Suprapubic skin (tissue), 4 donors: ENCODE measurements around the gene CYP2J2. TPM values are rescaled to one million over a fixed set of nuclear protein-coding genes. Genes with fewer than 3 reads are reported as not detected.
A peak's percentile ranks its signal among the peaks of the same experiment; 100 is the strongest.

Source experiments
- DNase-seq, 2 donors: peaks; one replicate each; pipeline ENCODE4 v3.0.0-alpha.2; 2019; ENCODE audit warnings: low spot score in 2 of 2
- H3K27ac ChIP-seq: fragments of 200-600 bp; sonication (generic); one replicate; pipeline ENCODE4 v1.5.1; 2019
- H3K27me3 ChIP-seq: fragments of 200-600 bp; sonication (generic); one replicate; pipeline ENCODE4 v1.5.1; 2019
- H3K36me3 ChIP-seq: fragments of 200-600 bp; sonication (generic); one replicate; pipeline ENCODE4 v1.5.1; 2019
- H3K4me1 ChIP-seq: fragments of 200-600 bp; sonication (generic); one replicate; pipeline ENCODE4 v1.5.1; 2019
- H3K4me3 ChIP-seq: fragments of 200-600 bp; sonication (generic); one replicate; pipeline ENCODE4 v1.5.1; 2019; ENCODE audit warnings: mild to moderate bottlenecking
- H3K9me3 ChIP-seq: fragments of 200-600 bp; sonication (generic); one replicate; pipeline ENCODE4 v1.5.1; 2019
- EP300 ChIP-seq: sonication (generic); formaldehyde crosslinking; IDR thresholded peaks from one replicate; pipeline ENCODE4 v1.6.1; 2017; ENCODE audit warnings: antibody characterized with exemption
- POLR2A ChIP-seq, 2 donors: fragments of 450-650 bp; IDR thresholded peaks; one replicate each; pipeline ENCODE4 v1.6.1; 2017; ENCODE audit warnings: antibody characterized with exemption in 2 of 2, mild to moderate bottlenecking in 2 of 2, moderate library complexity in 2 of 2
- POLR2AphosphoS5 ChIP-seq, 3 donors: sonication (generic); formaldehyde crosslinking; IDR thresholded peaks; one replicate each; pipeline ENCODE4 v1.6.1; 2017; ENCODE audit warnings: antibody characterized with exemption in 3 of 3
- WGBS: methylation state at CpG from one replicate; pipeline ENCODE4 v1.1.5; 2018; 5-methylcytosine and 5-hydroxymethylcytosine counted together
- total RNA-seq, 4 donors: library from RNA; depleted of rRNA; stranded (reverse); fragments of >200 nt; gene quantifications; one replicate each; pipeline ENCODE4 v1.1.0, GENCODE V29; 2016
- TF ChIP-seq, protein P1 (sequence below), 2 donors: fragments of 200-600 bp in 1 of 2; fragments of 450-650 bp in 1 of 2; sonication (generic) in 1 of 2; IDR thresholded peaks; one replicate each; pipeline ENCODE4 v1.5.1; 2016 to 2019; ENCODE audit warnings: antibody characterized with exemption in 2 of 2, mild to moderate bottlenecking in 1 of 2, moderate library complexity in 1 of 2

The CYP2J2 gene
- total RNA-seq, 4 donors from 2014 or later: 5.5 to 16.9 (median 14.8) TPM

DNA sequence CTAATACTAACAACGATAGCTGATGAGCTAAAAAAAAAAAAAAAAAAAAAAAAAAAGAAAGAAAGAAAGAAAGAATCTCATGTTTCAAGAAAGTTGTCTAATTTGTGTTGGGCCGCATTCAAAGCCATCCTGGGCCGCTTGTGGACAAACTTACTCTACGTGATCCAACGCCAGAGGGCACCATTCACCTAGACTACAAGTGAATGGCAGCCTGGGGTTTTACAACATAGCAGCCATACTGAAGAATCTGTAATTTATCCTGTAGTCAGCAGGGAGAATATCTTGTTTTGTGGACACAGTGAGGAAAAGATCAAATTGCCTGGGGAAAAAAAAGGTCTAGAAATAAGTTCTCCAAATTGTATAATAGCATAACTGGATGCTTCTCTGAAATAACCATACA is 47.0 kb downstream of the CYP2J2 start:
- Histone ChIP-seq H3K27me3 (no peaks in the 10 kb centered on the region), H3K27ac (no peak overlapping the region), H3K9me3 (no peaks in the 10 kb centered on the region), H3K36me3 (peaks cover 2% of the 10 kb centered on the region), H3K4me1 (no peaks in the 10 kb centered on the region), H3K4me3 (no peak overlapping the region)
- 35% methylated on average over 5 of the region's 5 CpGs for WGBS
- DNase-seq: no peak
- no peak for TF ChIP-seq POLR2AphosphoS5 (IDR thresholded peaks at IDR 0.05)
- TF ChIP-seq POLR2A (IDR thresholded peaks at IDR 0.05): no peak
- TF ChIP-seq EP300: no peak
- TF ChIP-seq, protein P1, sequence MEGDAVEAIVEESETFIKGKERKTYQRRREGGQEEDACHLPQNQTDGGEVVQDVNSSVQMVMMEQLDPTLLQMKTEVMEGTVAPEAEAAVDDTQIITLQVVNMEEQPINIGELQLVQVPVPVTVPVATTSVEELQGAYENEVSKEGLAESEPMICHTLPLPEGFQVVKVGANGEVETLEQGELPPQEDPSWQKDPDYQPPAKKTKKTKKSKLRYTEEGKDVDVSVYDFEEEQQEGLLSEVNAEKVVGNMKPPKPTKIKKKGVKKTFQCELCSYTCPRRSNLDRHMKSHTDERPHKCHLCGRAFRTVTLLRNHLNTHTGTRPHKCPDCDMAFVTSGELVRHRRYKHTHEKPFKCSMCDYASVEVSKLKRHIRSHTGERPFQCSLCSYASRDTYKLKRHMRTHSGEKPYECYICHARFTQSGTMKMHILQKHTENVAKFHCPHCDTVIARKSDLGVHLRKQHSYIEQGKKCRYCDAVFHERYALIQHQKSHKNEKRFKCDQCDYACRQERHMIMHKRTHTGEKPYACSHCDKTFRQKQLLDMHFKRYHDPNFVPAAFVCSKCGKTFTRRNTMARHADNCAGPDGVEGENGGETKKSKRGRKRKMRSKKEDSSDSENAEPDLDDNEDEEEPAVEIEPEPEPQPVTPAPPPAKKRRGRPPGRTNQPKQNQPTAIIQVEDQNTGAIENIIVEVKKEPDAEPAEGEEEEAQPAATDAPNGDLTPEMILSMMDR (IDR thresholded peaks at IDR 0.05): peak in 1 of 2 donors; percentile 19

GRCh38 chr1:59878370-59878769 is 48.2 kb downstream of the CYP2J2 start:
- no peaks in the 10 kb centered on the region for H3K9me3 ChIP-seq
- no peak overlapping the region for H3K27ac ChIP-seq
- no peak overlapping the region for H3K4me3 ChIP-seq
- H3K27me3 ChIP-seq: no peaks in the 10 kb centered on the region
- no peaks in the 10 kb centered on the region for H3K4me1 ChIP-seq
- TF ChIP-seq POLR2AphosphoS5 (IDR thresholded peaks at IDR 0.05) (no peak), POLR2A (IDR thresholded peaks at IDR 0.05) (no peak), EP300 (no peak)
- TF ChIP-seq, protein P1 (IDR thresholded peaks at IDR 0.05): no peak
- no peak for DNase-seq
- 61% methylated on average over 3 of the region's 3 CpGs for WGBS
- H3K36me3 ChIP-seq: peaks cover 4% of the 10 kb centered on the region

DNA sequence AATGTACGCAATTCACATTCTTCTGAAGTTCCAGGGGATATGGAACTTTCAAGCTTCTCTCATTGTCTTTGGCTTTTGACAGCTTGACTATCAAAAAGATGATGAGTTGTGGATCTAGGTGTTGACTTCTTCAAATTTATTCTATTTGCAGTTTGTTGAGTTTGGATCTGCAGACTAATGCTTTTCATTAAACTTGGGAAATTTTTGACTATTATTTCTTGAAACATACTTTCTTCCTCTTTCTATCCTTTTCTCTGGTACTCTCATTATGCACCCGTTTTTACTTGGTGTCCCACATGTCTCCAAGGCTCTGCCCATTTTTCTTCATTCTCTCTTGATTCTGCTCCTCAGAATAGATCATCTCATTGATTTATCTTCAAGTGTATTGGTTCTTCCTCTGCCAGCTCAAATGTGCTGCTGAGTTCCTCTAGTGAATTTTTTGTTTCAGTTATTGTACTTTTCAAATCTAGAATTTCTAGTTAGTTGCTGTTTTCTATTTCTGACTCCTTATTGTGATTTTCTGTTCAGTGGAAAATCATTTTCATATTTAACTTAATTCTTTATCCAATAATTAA is 49.4 kb downstream of the CYP2J2 start:
- 89% methylated on average over 2 of the region's 2 CpGs for WGBS

GRCh38 chr1:59871746-59872145 is 54.8 kb downstream of the CYP2J2 start:
- Histone ChIP-seq H3K4me1 (no peaks in the 10 kb centered on the region), H3K9me3 (no peaks in the 10 kb centered on the region), H3K27ac (no peak overlapping the region), H3K36me3 (peaks cover 28% of the 10 kb centered on the region), H3K4me3 (no peak overlapping the region), H3K27me3 (no peaks in the 10 kb centered on the region)
- TF ChIP-seq POLR2A (IDR thresholded peaks at IDR 0.05): no peak
- TF ChIP-seq, protein P1 (IDR thresholded peaks at IDR 0.05): no peak
- TF ChIP-seq EP300: no peak
- no peak for TF ChIP-seq POLR2AphosphoS5 (IDR thresholded peaks at IDR 0.05)
- no peak for DNase-seq

More for the DNA sequence above, 49.4 kb downstream of the CYP2J2 start:
- H3K27ac ChIP-seq: no peak overlapping the region
- no peak overlapping the region for H3K4me3 ChIP-seq
- DNase-seq: no peak
- no peaks in the 10 kb centered on the region for H3K27me3 ChIP-seq
- H3K36me3 ChIP-seq: peaks cover 7% of the 10 kb centered on the region
- H3K4me1 ChIP-seq: no peaks in the 10 kb centered on the region
- TF ChIP-seq EP300 (no peak), POLR2AphosphoS5 (IDR thresholded peaks at IDR 0.05) (no peak), POLR2A (IDR thresholded peaks at IDR 0.05) (no peak)
- TF ChIP-seq, protein P1 (IDR thresholded peaks at IDR 0.05): no peak
- H3K9me3 ChIP-seq: no peaks in the 10 kb centered on the region

- WGBS: 66% methylated on average over 2 of the region's 2 CpGs
- Histone ChIP-seq H3K9me3 (no peaks in the 10 kb centered on the region), H3K4me1 (no peaks in the 10 kb centered on the region), H3K27ac (no peak overlapping the region), H3K27me3 (no peaks in the 10 kb centered on the region), H3K4me3 (no peak overlapping the region), H3K36me3 (peaks cover 21% of the 10 kb centered on the region)
- TF ChIP-seq POLR2AphosphoS5 (IDR thresholded peaks at IDR 0.05) (no peak), POLR2A (IDR thresholded peaks at IDR 0.05) (no peak), EP300 (no peak)
- TF ChIP-seq, protein P1 (IDR thresholded peaks at IDR 0.05): no peak
- no peak for DNase-seq
Measured at GRCh38 chr1:59866462-59866861, 60.1 kb downstream of the CYP2J2 start.
